GM19043 (cell line): Measurements from ENCODE around the gene BSN.

Experiments used
- ATAC-seq: cut with Tn5 transposase; IDR thresholded peaks from one replicate; pipeline ENCODE4 v1.9.1; 2021; ENCODE audit warnings: low read depth; ENCODE audit not compliant: unreplicated experiment

BSN gene, protein sequence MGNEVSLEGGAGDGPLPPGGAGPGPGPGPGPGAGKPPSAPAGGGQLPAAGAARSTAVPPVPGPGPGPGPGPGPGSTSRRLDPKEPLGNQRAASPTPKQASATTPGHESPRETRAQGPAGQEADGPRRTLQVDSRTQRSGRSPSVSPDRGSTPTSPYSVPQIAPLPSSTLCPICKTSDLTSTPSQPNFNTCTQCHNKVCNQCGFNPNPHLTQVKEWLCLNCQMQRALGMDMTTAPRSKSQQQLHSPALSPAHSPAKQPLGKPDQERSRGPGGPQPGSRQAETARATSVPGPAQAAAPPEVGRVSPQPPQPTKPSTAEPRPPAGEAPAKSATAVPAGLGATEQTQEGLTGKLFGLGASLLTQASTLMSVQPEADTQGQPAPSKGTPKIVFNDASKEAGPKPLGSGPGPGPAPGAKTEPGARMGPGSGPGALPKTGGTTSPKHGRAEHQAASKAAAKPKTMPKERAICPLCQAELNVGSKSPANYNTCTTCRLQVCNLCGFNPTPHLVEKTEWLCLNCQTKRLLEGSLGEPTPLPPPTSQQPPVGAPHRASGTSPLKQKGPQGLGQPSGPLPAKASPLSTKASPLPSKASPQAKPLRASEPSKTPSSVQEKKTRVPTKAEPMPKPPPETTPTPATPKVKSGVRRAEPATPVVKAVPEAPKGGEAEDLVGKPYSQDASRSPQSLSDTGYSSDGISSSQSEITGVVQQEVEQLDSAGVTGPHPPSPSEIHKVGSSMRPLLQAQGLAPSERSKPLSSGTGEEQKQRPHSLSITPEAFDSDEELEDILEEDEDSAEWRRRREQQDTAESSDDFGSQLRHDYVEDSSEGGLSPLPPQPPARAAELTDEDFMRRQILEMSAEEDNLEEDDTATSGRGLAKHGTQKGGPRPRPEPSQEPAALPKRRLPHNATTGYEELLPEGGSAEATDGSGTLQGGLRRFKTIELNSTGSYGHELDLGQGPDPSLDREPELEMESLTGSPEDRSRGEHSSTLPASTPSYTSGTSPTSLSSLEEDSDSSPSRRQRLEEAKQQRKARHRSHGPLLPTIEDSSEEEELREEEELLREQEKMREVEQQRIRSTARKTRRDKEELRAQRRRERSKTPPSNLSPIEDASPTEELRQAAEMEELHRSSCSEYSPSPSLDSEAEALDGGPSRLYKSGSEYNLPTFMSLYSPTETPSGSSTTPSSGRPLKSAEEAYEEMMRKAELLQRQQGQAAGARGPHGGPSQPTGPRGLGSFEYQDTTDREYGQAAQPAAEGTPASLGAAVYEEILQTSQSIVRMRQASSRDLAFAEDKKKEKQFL (N-terminal part only)

DNA sequence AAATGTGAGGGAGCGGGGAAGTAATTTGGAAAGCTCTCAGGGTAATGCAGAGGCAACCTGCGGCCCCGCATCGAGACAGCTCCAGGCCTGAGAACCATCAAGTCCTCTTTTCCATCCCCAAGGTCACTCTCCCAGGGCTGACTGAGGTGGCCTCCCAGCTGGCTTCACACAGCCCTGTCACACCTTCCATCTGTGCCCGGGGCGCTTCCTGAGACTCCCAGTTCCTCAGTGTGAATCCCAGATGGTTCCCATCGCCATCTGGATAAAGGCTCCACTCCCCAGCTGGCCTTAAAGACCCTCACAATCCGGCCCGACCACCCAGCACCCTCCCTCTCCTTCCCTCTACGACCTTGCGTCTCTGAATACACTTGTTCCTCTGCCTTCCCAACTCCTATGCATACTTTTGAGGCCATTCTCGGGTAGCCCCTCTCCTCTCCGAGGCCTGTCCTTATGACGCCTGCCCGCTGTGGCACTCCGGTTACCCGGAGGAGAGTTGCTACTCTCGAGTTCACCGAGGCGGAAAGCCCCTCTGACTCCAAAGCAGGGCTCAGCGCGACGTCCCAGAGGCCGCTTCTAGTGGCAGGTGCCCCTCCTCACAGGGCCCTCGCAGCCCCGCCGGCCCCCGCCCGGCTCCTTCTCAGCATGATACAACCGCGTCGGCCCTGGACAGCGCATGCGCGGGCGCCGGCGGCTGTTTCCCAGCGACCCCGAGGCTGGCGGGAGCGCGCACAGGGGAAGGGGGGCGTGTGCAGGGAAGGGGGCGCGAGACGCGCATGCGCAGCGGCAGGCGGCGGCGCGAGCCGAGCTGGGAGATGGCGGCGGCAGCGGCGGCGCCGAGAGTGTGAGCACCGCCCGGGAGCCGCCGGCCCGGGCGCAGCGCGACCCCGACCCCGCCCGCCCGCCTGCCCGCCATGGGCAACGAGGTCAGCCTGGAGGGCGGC, at the start of gene BSN:
BSN (plus strand) TSS at position 786 of the 941 bp plus-strand sequence; CDS start at position 912, 126 bp downstream.
- ATAC-seq: peak; percentile 66

DNA sequence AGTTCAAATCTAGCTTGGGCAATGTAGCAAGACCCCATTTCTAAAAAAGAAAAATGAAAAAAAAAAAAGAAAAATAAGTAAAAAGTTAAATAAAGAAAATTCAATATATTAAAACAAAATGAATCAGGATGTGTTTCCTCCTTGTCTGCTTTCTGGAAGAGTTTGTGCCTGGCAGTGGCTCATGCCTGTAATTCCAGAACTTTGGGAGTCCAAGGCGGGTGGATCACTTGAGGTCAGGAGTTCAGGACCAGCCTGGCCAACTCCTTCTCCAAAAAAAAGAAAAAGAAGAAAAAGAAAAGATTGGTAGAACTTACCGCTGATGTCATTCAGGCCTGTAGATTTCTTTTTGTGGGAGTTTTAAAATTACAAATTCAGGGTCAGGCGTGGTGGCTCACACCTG, 47.4 kb upstream of the BSN start:
- no peak for ATAC-seq

DNA sequence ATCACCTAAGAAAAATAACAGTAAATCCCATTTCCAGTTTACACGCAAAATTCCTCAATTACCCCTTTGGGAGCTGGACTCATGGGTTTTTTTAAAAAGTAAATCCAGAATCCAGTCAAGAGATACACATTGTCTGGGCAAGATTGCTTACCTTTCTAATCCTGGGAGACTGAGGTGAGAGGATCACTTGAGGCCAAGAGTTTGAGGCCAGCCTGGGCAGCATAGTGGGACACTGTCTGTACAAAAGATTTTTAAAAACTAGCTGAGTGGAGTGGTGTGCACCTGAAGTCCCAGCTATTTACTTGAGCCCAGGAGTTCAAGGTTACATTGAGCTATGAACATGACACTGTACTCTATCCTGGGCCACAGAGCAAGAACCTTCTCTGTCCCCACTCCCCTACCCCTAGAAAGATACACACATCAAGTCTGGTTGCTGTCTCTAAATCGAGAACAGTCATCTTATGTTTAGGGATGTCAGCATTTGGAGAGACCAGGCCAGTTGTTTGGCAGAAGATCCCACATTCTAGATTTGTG, 45.2 kb upstream of the BSN start:
- ATAC-seq: no peak

DNA sequence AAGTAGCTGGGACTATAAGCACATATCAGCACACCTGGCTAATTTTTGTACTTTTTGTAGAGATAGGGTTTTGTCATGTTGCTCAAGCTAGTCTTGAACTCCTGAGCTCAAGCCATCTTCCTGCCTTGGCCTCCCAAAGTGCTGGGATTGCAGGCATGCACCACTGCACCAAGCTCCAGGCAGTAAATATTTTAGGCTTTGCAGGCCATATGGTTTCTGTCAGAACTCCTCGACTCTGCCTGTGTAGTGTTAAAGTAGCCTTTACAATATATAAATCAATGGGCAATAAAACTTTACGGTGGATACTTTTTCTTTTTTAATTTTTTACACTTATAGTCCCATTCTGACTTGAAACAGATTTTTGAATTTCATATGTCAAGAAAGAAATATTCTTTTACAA, 42.6 kb upstream of the BSN start:
- ATAC-seq: no peak

DNA sequence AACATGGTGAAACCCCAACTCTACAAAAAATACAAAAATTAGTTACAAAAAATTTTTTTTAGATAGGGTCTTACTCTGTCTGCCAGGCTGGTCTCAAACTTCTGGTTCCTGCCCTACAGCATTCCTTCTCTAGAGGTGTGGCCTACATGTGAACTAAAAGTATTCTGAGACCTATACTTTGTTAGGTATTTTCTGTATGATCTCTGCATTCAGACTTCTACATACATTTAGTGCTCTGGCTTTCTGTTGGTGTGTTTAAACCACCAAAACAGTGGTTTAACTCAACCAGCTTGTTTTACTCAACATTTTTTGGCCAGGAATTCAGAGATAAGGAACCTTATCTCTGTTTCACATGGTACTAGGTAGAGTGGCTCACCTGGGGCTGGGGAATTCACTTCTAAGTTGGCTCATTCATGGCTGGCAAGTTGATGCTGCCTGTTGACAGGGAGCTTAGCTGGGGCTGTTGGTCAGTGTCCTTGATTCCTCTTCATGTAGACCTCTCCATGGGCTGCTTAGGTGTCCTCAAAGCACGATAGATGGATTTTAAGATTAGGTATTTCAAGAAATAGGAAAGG, 41.4 kb upstream of the BSN start:
- ATAC-seq: no peak

DNA sequence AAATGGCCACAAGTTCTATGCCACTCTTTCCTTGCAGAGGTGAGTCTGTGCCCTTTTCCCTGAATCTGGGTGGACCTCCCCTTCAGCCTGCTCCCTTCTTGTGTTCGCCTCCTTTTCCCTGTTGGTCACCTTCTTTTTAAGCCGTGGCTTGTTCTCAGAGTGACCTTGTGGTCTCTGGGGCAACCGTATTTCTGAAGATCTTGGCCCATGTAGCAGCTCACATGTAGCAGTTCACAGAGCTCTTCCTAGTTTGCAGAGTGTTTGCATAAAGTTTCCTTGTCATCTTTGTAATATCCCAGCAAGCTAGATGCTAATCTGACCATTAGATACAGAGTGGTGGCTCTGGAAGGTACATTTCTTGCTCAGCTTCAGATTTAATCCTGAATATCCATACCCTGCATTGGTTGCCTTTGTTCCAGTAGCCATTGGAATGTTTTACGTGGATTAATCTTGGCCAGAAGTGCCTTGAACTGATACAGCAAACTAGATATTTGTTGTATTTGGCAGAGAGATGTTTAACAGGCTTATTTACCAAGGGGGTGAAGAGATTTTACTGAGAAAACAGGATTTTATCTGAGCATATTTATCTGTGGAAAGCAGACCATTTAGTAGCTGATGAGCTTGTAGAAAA, 40.7 kb upstream of the BSN start:
- ATAC-seq: no peak

DNA sequence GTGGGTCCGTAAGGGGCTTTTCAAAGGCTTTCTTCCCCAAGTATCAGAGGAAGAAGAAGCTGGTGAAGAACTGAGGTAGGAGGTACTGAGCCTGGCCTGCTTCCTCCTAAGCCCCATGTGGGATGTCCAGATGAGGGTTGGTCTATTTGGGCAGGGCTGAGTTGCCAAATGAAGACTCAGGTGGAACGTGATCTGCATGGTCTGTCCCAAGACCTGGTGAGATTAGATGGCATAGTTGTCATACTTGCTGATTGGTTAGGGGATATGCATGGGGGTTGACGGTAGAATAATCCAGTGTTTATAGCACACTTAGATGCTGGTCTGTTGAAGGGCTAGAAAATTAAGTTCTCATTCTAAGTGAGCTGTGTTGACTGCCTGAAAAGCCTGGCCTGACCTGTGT, 36.3 kb upstream of the BSN start:
- no peak for ATAC-seq

DNA sequence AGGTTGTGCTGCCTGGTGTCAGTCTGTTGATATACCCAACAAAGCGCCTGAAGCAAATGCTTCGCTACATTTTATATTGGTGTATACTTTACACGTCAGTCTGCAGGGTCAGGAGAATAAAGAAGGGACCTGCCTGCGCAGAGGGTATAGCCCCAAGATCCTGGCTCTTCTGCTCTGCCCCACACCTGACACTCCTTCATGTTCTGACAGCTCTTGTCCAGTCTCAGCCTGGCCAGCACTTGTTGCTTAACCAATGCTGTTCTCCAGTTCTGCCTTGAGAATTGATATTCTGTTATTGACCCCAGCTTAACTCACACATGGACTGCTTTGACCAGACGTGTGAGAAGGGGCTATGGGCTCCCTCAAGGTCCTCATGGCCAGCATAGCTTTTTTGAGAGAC, 35.8 kb upstream of the BSN start:
- no peak for ATAC-seq

DNA sequence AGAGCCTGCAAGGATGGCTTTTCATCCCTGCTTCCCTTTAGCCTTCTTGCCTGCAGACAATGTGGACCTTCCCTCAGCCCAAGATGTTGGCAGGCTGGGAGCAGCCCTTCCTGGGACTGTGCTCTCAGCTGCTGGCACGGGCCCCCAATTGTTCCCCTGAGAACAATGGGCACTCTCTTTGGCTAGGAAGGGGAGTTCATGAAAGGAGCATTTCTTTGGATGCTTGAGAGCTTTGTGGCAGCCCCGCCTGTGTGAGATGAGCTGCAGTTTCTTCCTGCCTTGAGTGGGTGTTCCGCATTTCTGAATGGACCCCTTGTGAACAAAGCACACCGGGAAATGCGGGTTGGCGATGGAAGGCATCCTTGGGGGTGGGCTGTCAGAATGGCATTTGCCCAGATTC, 35.0 kb upstream of the BSN start:
- no peak for ATAC-seq

DNA sequence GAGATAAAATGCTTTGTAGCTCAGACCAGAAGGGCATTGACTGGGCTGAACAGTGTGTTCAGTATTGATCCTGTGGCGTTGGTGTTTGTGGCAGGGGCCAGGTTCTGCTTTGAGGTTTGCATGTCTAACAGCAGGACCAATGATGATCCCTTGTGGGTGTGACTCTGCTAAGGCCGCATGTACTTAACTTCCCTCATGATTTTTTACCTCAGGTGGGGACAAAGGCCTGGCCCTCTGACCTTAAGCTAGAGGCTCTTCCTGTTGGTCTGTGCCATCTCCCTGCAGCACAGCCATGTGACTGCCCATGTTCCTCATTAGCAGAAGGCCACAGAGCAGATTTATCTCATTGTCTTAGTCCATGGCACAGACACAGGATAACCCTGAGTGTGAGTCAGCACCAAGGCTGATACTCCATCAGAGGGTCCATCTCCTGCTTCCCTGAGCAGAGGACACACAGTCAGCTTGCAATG, 34.3 kb upstream of the BSN start:
- no peak for ATAC-seq

DNA sequence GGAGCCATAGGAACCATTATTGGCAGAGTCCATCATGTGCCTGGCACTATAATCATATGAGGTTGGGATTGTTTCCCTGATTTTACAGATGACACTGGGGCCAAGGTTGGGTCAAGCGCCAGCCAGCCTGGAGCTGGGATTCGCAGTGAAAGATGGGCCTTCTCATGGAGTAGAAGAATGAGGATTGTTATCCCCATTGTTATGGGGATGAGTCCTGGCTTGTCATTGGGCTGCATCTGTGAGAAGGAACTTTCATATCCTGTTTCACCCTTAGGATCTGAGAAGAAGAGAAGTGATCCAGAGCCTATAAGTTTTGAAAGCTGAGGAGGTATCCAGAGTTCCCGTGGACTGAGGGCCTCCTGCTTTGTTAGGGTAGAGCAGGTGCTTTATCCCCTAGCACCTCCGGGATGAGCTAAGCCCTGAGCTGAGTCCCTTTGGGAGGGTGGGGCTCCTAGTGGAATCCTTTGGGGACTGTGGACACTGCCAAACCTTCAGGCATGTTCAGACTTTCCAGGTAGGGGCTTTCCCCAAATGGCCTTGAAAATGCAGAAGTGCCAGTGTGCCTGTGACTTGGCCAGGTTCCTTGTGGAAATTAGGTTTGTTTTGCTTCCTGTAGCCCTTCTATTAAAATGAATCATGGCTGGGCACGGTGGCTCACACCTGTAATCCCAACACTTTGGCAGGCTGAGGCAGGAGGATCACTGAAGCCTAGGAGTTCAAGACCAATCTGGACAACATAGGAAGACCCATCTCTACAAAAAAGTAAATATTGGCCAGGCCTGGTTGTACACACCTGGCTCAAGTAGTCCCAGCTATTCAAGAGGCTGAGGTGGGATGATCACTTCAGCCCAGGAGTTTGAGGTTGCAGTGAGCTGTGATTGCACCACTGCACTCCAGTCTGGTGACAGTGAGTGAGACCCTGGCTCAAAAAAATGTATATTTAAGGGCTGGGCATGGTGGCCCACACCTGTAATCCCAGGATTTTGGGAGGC, 30.2 kb upstream of the BSN start:
- no peak for ATAC-seq

DNA sequence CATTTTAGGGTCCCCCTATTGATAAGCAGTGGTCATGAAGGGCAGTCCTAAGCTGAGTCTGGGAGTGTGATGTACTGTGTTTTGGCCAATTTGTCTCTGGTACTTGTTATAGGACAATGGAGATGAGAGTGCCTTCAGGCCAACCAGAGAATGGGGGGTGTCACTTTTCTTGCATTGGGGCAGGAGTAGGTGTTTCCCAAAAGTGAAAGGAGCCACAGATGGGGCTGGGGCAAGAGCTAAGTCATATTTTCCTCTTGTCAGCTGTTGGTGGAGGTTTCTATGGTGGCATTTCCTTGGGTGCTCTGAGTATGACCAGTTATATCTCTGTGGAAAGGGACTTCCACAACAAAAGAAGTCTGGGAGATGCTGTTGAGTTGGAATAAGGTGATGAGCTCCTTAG, 24.7 kb upstream of the BSN start:
- ATAC-seq: no peak

DNA sequence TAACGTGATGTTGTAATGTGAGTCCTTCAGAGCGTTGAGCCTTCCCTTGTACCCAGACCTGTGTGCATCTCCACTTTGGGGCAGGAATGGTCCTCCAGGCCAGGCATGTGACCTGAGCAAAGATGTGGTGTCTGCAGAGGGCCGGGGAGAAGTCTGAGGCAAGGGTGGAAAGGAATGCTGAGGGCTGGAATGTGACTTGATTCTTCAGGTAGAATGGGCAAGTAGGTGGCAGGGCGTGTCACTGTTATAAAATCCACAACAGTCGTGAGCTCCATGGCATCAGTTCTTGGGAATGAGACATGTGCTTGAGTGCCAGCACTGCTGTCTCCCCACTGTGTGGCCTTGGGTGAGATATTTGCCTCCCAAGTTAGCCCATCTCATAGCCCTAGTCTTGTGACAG, 24.0 kb upstream of the BSN start:
- ATAC-seq: no peak

DNA sequence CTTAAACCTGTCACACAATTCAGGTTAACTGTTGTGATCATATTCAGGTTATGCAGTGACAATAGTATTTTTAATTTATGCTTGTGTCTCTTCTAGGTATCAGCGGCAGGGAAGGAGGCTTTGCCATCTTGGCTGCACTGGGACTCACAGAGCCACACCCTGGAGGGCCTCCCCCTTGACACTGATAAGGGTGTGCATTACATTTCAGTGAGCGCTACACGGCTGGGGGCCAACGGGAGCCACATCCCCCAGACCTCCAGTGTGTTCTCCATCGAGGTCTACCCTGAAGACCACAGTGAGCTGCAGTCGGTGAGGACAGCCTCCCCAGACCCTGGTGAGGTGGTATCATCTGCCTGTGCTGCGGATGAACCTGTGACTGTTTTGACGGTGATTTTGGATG, 23.6 kb upstream of the BSN start:
- no peak for ATAC-seq

DNA sequence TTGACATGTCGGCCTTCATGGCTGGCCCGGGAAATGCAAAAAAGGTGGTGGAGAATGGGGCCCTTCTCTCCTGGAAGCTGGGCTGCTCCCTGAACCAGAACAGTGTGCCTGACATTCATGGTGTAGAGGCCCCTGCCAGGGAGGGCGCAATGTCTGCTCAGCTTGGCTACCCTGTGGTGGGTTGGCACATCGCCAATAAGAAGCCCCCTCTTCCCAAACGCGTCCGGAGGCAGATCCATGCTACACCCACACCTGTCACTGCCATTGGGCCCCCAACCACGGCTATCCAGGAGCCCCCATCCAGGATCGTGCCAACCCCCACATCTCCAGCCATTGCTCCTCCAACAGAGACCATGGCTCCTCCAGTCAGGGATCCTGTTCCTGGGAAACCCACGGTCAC, 23.1 kb upstream of the BSN start:
- no peak for ATAC-seq

DNA sequence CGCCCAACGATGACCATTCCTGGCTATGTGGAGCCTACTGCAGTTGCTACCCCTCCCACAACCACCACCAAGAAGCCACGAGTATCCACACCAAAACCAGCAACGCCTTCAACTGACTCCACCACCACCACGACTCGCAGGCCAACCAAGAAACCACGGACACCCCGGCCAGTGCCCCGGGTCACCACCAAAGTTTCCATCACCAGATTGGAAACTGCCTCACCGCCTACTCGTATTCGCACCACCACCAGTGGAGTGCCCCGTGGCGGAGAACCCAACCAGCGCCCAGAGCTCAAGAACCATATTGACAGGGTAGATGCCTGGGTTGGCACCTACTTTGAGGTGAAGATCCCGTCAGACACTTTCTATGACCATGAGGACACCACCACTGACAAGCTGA, 22.6 kb upstream of the BSN start:
- no peak for ATAC-seq

DNA sequence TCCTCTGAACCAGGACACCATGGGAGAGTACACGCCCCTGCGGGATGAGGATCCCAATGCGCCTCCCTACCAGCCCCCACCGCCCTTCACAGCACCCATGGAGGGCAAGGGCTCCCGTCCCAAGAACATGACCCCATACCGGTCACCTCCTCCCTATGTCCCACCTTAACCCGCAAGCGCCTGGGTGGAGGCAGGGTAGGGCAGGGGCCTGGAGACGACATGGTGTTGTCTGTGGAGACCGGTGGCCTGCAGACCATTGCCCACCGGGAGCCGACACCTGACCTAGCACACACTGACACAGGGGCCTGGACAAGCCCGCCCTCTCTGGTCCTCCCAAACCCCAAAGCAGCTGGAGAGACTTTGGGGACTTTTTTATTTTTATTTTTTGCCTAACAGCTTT, 21.2 kb upstream of the BSN start:
- no peak for ATAC-seq
